OCI-LY1 (cell line): ENCODE data around the gene PIGR.

Experiments used
- H2AFZ ChIP-seq: fragments of 200-600 bp; sonication (generic), shearing (Covaris generic); 2 replicates; pipeline ENCODE4 v1.6.0; 2014; ENCODE audit warnings: antibody characterized with exemption, mild to moderate bottlenecking, low read length
- H3F3A ChIP-seq: fragments of 200-600 bp; sonication (generic), shearing (Covaris generic); 2 replicates; pipeline ENCODE4 v1.6.0; 2014; ENCODE audit warnings: mild to moderate bottlenecking, antibody characterized with exemption, low read length, moderate library complexity; ENCODE audit not compliant: insufficient read depth
- H3K27ac ChIP-seq: fragments of 200-600 bp; sonication (generic); 2 replicates; pipeline ENCODE4 v1.5.1; 2014; ENCODE audit warnings: low read length, mixed run types, mild to moderate bottlenecking, low read depth; ENCODE audit not compliant: poor library complexity, severe bottlenecking
- H3K27me3 ChIP-seq: fragments of 200-600 bp; sonication (generic); 2 replicates; pipeline ENCODE4 v1.6.0; 2014; ENCODE audit warnings: antibody characterized with exemption, mild to moderate bottlenecking, low read length, moderate library complexity; ENCODE audit not compliant: insufficient read depth
- H3K36me3 ChIP-seq: fragments of 200-600 bp; sonication (generic); 2 replicates; pipeline ENCODE4 v1.6.1; 2014; ENCODE audit warnings: mild to moderate bottlenecking, antibody characterized with exemption, low read length, moderate library complexity, mixed read lengths; ENCODE audit not compliant: insufficient read depth
- H3K4me1 ChIP-seq: fragments of 200-600 bp; sonication (generic); 2 replicates; pipeline ENCODE4 v1.5.1; 2014; ENCODE audit warnings: mild to moderate bottlenecking, low read length, moderate library complexity; ENCODE audit not compliant: insufficient read depth, severe bottlenecking
- H3K4me2 ChIP-seq: fragments of 200-600 bp; sonication (generic), shearing (Covaris generic); 2 replicates; pipeline ENCODE4 v1.6.1; 2014; ENCODE audit warnings: low read length
- H3K4me3 ChIP-seq: fragments of 200-600 bp; sonication (generic); 2 replicates; pipeline ENCODE4 v1.5.1; 2014; ENCODE audit warnings: low read length, low read depth, mild to moderate bottlenecking, mixed read lengths; ENCODE audit not compliant: poor library complexity, severe bottlenecking
- H3K79me2 ChIP-seq: fragments of 200-600 bp; shearing (Covaris generic); 2 replicates; pipeline ENCODE4 v1.6.1; 2016; ENCODE audit warnings: mixed run types, low read length, mixed read lengths; ENCODE audit not compliant: insufficient read depth
- H3K9ac ChIP-seq: fragments of 200-600 bp; sonication (generic), shearing (Covaris generic); 2 replicates; pipeline ENCODE4 v1.6.1; 2014; ENCODE audit warnings: mild to moderate bottlenecking, low read length, mixed read lengths
- H3K9me2 ChIP-seq: fragments of 200-600 bp; sonication (generic), shearing (Covaris generic); 2 replicates; pipeline ENCODE4 v1.6.1; 2014; ENCODE audit warnings: low read depth, mild to moderate bottlenecking, low read length, mixed read lengths
- H3K9me3 ChIP-seq: fragments of 200-600 bp; shearing (Covaris generic); 2 replicates; pipeline ENCODE4 v1.6.1; 2014; ENCODE audit warnings: low read length, mixed read lengths
- H4K20me1 ChIP-seq: fragments of 200-600 bp; sonication (generic), shearing (Covaris generic); 2 replicates; pipeline ENCODE4 v1.6.0; 2016; ENCODE audit warnings: mild to moderate bottlenecking, low read length; ENCODE audit not compliant: insufficient read depth
- EZH2 ChIP-seq: fragments of 200-600 bp; sonication (generic), shearing (Covaris generic); IDR thresholded peaks from 2 replicates; pipeline ENCODE4 v1.8.0; 2017; ENCODE audit warnings: borderline replicate concordance, mixed run types, mild to moderate bottlenecking, antibody characterized with exemption, low read length, moderate library complexity, mixed read lengths
- TF ChIP-seq, protein P1 (sequence below): fragments of 200-600 bp; sonication (generic), shearing (Covaris generic); IDR thresholded peaks from 2 replicates; pipeline ENCODE4 v1.5.1; 2017; ENCODE audit warnings: mild to moderate bottlenecking, antibody characterized with exemption, low read length, moderate library complexity, mixed read lengths

PIGR gene

DNA sequence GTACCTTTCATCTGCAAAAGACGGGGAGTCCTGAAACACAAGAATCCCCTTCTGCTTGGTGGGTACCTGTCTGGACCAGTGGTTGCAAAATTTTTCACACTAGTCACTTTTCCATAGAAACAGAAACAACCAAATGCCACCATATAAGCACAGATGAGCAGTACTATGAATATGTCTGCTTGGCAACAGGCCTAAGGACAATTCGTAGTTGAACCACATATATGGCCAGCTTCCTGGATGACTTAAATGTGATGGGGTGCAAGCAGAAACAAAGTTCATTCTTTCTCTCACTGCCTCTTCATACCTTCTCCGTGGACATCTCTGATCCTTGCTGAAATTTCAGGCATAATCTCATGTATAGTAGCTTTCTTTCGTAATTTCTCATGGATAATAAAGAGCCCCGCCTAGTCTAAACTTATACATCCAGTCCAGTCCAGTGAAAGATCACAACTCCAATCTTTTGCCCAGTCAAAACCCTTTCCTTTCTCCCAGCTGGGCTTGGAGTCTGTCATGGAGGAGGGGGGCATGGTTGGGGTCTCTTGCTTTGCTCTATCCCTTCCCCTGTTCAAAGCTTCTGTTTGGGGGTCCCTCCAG lies 16.9 kb upstream of the PIGR start:
- no peaks in the 10 kb centered on the region for H3K9me2 ChIP-seq

DNA sequence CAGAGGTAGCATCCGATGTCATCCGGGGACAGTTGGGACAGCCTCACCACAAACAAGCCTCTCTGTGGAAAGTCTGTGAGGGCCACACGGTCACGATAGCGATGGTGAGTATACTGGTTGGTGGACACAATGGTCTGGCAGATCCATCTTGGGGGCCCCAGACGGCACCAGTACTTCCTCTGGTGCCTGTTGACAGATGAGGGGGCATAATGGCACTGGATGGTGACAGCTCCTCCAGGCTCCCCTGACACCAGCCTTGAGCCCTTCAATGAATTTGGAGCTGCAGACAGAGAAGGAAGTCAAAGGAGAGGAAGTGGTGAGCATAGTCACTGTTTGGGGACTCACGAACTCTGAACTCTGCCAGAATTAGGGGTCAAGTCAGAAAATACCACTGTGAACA lies 16.0 kb upstream of the PIGR start:
- Histone ChIP-seq H3F3A (no peaks in the 10 kb centered on the region), H3K27me3 (peaks cover 5% of the 10 kb centered on the region; the same call in 1 of the 2 replicates), H3K9ac (no peak overlapping the region), H3K79me2 (no peaks in the 10 kb centered on the region), H3K27ac (no peak overlapping the region), H3K9me2 (no peaks in the 10 kb centered on the region), H3K4me1 (no peaks in the 10 kb centered on the region), H3K36me3 (no peaks in the 10 kb centered on the region), H3K4me3 (no peak overlapping the region), H2AFZ (no peak overlapping the region), H3K9me3 (no peaks in the 10 kb centered on the region), H3K4me2 (no peak overlapping the region), H4K20me1 (no peaks in the 10 kb centered on the region)
- TF ChIP-seq, protein P1, sequence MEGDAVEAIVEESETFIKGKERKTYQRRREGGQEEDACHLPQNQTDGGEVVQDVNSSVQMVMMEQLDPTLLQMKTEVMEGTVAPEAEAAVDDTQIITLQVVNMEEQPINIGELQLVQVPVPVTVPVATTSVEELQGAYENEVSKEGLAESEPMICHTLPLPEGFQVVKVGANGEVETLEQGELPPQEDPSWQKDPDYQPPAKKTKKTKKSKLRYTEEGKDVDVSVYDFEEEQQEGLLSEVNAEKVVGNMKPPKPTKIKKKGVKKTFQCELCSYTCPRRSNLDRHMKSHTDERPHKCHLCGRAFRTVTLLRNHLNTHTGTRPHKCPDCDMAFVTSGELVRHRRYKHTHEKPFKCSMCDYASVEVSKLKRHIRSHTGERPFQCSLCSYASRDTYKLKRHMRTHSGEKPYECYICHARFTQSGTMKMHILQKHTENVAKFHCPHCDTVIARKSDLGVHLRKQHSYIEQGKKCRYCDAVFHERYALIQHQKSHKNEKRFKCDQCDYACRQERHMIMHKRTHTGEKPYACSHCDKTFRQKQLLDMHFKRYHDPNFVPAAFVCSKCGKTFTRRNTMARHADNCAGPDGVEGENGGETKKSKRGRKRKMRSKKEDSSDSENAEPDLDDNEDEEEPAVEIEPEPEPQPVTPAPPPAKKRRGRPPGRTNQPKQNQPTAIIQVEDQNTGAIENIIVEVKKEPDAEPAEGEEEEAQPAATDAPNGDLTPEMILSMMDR, result no peak
- no peak for TF ChIP-seq EZH2

More for the DNA sequence above, 16.9 kb upstream of the PIGR start:
- Histone ChIP-seq H2AFZ (no peak overlapping the region), H3K36me3 (no peaks in the 10 kb centered on the region), H3K9ac (no peak overlapping the region), H3F3A (no peaks in the 10 kb centered on the region), H3K4me2 (no peak overlapping the region), H3K4me3 (no peak overlapping the region), H3K79me2 (no peaks in the 10 kb centered on the region), H3K9me3 (no peaks in the 10 kb centered on the region), H3K4me1 (no peaks in the 10 kb centered on the region), H4K20me1 (no peaks in the 10 kb centered on the region), H3K27me3 (peaks cover 5% of the 10 kb centered on the region; the same call in 1 of the 2 replicates), H3K27ac (no peak overlapping the region)
- TF ChIP-seq, protein P1, result no peak
- no peak for TF ChIP-seq EZH2

DNA sequence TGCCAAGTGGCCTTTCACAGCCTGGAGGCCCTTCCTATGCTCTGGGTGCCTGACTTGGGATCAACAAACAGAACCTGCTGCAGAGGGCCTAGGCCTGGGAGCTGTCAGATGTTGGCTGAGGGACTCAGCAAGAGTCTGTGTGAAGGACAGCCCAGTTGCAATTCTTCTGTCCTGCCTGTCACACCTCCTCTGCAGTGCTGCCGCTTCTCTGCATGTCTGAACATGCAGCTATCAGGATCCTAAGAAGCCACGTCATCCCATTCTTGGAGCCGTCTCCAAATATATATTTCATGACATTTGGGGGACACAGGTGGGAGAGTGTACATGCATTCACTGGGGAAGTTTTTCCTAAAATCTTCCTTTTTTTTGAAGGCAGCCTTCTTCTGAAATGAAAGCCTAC lies 15.4 kb upstream of the PIGR start:
- Histone ChIP-seq H2AFZ (no peak overlapping the region), H3K4me3 (no peak overlapping the region), H4K20me1 (no peaks in the 10 kb centered on the region), H3K9ac (no peak overlapping the region), H3K36me3 (no peaks in the 10 kb centered on the region), H3K9me3 (no peaks in the 10 kb centered on the region), H3K9me2 (no peaks in the 10 kb centered on the region), H3K79me2 (no peaks in the 10 kb centered on the region), H3K4me1 (no peaks in the 10 kb centered on the region), H3K27ac (no peak overlapping the region), H3F3A (no peaks in the 10 kb centered on the region), H3K4me2 (no peak overlapping the region), H3K27me3 (peaks cover 5% of the 10 kb centered on the region; the same call in 1 of the 2 replicates)
- TF ChIP-seq, protein P1, result no peak
- no peak for TF ChIP-seq EZH2
